Measurements from ENCODE around the gene LHPP.
A peak's percentile ranks its signal among the peaks of the same experiment; 100 is the strongest.

LHPP gene

GRCh38 chr10:124447751-124448466, 13.7 kb upstream of the LHPP start:
- no peak for DNase-seq (ENCODE audit: low spot score)

- DNase-seq (ENCODE audit: low spot score), result no peak
Measured at GRCh38 chr10:124448696-124449169, 12.9 kb upstream of the LHPP start.

GRCh38 chr10:124449170-124450011, 12.2 kb upstream of the LHPP start:
- DNase-seq (ENCODE audit: low spot score), result no peak

DNA sequence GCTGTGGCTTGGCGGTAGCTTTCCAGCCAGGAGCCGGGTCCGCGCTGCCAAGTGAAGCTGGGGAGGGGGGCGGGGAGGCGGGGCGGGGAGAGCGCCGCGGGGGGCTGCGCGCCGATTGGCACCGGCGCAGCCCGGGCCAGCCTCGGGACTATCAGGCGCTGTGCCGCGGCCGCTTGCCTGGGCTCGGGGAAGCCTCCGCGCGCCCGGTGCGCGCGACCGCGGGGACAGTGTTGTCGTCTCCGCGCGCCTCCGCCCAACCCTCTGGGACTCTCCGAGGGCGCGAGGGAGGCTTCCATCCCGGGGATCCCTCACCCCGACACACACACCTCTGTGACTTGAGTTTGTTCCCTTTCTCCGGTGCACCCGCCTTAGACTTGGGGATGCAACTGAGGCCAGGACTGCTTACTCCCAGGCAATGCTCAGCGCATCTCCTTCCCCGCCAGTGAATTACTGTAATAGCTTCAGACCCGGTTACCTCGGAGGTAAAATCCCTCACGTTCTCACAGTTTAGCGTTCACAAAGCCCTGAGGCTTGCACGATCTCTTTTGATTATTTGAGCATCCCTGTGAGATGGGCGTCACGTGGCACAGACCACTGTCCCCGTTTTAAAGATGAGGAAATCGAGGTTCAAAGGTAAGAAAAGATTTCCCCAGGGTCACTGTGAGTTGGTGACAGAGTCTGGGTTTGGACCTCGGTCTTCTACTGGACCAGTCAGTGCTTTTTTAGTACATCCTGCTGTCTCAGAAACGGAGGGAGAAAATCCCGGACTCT, 11.4 kb upstream of the LHPP start, which contains the start of gene NKX1-2:
NKX1-2 (minus strand) TSS at position 24 of the 771 bp plus-strand sequence. CDS start 92 bp downstream, outside the sequence.
- DNase-seq (ENCODE audit: low spot score), result peak; percentile 16

GRCh38 chr10:124450783-124451057, 10.9 kb upstream of the LHPP start:
- no peak for DNase-seq (ENCODE audit: low spot score)

DNA sequence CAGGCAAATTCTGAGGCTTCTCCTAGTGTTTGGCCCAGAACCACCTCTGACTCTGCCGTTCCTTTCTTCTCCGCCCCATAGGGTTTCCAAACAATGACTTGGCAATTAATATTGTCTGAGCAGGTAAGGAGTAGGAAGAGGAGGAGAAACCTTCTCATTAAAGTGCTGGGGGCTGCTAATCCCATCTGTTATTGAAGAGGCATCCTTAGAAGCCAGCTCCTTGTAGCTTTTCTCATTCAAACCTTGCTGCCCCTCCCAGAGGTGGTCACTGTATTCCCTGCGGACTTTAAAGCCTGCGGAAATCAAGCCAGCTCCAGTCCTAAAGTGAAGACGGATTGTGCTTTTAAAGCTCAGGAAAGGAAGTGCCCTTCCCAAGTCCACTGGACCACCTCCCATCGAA, 10.3 kb upstream of the LHPP start:
- DNase-seq (ENCODE audit: low spot score), result no peak

DNA sequence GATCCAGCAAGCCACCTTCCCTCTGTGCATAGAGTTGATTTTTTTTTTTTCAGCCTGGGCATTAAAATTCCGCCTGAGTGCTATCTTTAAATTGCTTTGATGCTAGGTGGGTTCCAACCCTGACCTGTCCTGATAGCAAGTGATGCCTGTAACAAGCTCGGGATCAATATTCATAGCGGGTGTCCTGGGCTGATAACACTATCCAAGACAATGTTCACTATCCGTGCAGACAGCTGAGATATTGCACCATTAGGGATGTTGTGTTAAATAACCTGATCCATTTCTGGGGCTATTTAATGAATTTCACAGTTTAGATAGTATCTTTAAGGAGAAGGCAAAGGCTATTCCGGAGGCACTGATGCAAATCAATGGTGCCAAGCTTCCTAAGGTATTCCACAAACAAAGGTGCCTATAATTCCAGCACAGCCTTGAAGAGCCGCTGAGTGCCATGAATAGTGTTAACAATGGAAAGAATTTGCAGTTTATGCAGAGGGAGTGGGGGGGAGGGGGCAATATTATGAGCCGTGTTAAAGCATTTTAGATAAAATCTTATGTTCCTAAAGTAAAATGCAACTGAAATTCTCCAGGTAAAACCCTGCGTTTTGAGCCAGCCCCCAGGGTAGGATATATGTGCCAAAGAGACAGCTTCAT, 7.5 kb upstream of the LHPP start:
- DNase-seq (ENCODE audit: low spot score), result no peak

GRCh38 chr10:124455441-124455840, 6.2 kb upstream of the LHPP start:
- DNase-seq (ENCODE audit: low spot score), result no peak

DNA sequence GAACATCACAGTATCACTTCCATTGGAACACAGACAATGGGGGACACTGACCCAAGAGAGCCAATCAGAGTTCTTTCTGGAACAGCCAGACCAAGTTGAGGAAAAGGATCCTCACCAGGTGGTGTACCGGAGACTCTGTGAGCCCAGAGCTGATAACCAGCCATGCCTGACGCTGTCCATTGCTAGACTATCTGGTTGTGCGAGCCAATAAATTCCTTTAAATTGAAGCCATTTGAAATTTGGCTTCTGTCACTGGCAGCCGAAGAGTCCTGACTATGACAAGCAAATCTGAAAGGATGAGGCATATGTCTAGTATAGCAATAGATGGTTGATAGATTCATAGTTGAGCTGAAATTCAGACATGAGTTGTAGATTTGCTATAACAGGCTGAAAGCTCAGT, 3.1 kb upstream of the LHPP start:
- no peak for DNase-seq (ENCODE audit: low spot score)

DNA sequence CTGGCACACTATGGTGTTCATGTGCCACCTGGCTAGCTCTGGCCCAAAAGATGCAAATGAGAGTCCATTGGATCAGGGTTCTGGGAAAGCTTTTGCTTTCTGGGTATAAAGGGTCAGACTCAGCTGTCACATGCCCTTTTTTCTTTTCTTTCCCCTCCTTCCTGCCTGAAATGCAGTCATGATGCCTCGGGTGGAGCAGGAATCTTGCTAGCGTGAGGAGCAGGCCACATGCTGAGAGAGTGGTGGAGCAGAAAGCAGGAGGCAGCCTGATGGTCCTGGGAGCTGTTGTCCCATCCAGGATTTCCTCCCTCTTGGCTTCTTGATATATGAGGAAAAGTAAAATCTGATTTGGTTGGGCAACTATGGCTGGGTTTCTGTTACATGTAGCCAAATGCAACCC, 2.7 kb upstream of the LHPP start:
- DNase-seq (ENCODE audit: low spot score), result no peak

- DNase-seq (ENCODE audit: low spot score), result no peak
Measured at GRCh38 chr10:124459395-124459794, 2.2 kb upstream of the LHPP start.

DNA sequence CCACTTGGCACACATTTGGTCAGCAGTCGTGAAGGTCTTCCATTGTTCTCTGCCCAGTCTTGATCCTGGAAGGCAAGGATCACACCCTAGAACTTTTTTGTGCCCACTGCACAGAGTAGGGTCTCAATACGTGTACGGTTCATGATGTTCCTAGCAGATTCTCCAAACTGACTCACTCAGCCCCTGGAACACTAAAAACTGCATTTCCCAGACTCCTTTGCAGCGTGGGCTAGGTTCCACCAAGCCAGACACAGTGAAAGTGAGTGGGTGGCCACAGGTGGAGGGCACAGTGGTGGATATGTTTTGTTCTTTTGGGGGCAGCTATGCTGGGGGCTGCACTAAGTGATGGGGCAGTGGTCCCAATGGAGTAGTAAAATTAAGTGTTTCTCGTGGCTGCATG, 1.5 kb upstream of the LHPP start:
- DNase-seq (ENCODE audit: low spot score), result no peak

DNA sequence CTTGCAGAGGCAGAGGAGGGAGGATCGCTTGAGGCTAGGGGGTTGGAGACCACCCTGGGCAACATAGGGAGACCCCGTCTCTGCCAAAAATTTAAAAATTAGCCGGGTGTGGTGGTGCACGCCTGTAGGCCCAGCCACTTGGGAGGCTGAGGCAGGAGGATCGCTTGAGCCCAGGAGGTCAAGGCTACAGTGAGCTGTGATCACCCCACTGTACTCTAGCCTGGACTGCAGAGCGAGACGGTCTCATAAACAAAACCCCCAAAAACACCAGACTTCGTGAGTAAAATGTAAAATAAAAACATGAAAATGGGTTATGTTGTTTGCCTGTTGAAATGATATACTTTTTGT, 699 bp downstream of the LHPP start:
- no peak for DNase-seq (ENCODE audit: low spot score)

- no peak for DNase-seq (ENCODE audit: low spot score)
Measured at GRCh38 chr10:124464028-124464965, 2.7 kb downstream of the LHPP start.

DNA sequence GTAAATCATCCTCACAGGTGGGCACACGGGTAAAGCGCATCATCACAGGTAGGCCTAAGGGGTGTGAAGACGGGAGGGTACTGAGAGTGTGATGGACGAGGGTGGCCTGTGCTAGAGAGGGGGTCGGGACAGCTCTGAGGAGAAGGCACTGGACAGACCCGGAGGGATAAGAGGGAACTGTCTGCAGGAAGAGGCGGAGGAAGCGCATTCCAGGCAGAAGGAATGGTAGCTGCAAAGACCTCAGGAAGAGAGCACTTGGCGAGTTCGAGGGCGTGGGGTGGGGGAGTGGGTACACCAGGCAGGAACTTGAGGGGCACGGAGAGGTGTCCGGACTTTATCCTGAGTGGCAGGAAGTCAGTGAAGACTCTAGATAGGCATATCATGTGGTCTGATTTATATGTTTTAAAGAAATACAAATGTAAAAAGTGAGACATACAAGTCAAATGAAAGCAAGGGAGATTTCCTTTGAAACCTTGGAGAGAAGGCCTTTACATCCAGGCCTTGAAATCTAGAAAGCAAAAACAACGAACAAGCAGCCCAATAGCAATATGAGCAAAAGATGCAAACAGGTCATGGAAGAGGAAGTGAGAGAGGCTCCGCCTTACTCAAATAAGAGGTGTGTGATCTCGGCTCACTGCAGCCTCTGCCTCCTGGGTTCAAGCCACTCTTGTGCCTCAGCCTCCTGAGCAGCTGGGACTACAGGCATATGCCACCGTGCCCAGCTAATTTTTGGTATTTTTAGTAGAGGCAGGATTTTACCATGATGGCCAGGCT, 3.6 kb downstream of the LHPP start:
- DNase-seq (ENCODE audit: low spot score), result no peak

GRCh38 chr10:124465777-124466488, 4.3 kb downstream of the LHPP start:
- no peak for DNase-seq (ENCODE audit: low spot score)

DNA sequence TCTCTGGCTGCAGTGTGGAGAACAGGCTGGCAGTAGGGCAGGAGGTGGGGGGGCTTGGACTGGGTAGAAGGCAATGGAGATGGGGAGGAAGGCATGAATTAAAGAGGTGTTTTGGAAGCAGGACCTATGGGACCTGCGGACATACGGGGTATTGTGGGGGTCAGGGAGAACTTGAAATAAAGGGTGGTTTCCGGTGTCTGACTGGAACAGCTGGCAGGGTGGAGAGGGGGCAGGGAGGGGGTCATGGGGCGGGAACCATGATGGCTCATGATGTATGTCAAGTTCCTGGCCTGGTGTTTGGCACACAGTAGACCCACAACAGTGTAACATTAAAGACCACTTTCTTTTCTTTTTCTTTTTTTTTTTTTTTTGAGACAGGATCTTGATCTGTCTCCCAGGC, 5.5 kb downstream of the LHPP start:
- no peak for DNase-seq (ENCODE audit: low spot score)

DNA sequence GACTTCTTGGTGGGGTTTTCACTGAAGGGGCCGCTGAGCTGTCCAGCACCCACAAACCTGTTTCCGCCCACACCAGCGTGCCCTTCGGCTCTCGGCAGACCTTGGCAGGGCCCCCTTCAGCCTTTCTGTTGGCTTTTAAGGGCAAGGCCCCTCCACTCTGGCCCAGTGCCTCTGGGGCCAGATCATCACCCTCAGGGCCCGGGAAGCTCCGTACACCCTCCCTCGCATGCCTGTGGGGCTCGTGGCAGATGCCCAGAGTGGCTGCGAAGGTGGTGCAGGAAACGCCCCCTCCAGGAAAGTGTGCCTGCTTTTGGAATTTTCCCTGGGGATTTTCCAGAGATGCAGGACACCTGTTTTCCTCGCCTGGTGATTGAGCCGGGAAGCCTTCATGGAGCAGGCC, 7.0 kb downstream of the LHPP start:
- no peak for DNase-seq (ENCODE audit: low spot score)

GRCh38 chr10:124469956-124470484, 8.4 kb downstream of the LHPP start:
- no peak for DNase-seq (ENCODE audit: low spot score)
